ENCODE measurements around the gene SPRN. TPM values are rescaled to one million over a fixed set of nuclear protein-coding genes. Genes with fewer than 3 reads are reported as not detected.

Gene SPRN
- total and polyA plus RNA-seq, 8 donors, result 0.52 to 6.4 (median 3.3) TPM; not detected in 1

- no peak overlapping the region for H3K27ac ChIP-seq
- H3K4me1 ChIP-seq, result peaks cover 11 to 25% of the 10 kb centered on the region in 2 donors
- no peak overlapping the region for H3K4me3 ChIP-seq
- H3K9me3 ChIP-seq, result no peaks in the 10 kb centered on the region
- TF ChIP-seq, protein P1, sequence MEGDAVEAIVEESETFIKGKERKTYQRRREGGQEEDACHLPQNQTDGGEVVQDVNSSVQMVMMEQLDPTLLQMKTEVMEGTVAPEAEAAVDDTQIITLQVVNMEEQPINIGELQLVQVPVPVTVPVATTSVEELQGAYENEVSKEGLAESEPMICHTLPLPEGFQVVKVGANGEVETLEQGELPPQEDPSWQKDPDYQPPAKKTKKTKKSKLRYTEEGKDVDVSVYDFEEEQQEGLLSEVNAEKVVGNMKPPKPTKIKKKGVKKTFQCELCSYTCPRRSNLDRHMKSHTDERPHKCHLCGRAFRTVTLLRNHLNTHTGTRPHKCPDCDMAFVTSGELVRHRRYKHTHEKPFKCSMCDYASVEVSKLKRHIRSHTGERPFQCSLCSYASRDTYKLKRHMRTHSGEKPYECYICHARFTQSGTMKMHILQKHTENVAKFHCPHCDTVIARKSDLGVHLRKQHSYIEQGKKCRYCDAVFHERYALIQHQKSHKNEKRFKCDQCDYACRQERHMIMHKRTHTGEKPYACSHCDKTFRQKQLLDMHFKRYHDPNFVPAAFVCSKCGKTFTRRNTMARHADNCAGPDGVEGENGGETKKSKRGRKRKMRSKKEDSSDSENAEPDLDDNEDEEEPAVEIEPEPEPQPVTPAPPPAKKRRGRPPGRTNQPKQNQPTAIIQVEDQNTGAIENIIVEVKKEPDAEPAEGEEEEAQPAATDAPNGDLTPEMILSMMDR (IDR thresholded peaks at IDR 0.05), result no peak
- H3K27me3 ChIP-seq, result no peaks in the 10 kb centered on the region
- intact Hi-C loops (cut with DNase I), result no loop called here
- ATAC-seq, result no peak
- H3K36me3 ChIP-seq, result peaks cover 0 to 53% of the 10 kb centered on the region in 2 donors
- no peak for DNase-seq
Measured at GRCh38 chr10:133396035-133396624, 28.3 kb downstream of the SPRN start.

DNA sequence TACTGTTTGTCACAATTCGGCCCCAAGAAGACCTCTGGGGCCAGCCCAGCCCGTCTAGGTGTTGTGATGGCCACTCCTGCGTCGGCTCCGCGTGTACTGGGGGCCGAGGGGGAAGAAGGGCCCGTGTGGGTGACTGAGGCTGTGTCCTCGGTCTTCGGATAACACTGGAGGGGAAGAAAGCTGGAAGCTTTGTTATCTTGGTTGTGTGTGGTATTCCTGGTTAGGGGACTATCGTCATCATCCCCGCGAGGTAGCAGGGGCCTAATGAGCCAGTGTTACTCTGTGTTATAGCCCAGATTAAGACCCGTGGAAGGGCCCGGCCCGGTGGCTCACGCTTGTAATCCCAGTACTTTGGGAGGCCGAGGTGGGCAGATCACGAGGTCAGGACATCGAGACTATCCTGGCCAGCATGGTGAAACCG, 29.6 kb downstream of the SPRN start:
- DNase-seq (no peak), ATAC-seq (no peak)
- Histone ChIP-seq H3K4me3 (peak overlapping the region; percentile 90 to 95), H3K27me3 (no peaks in the 10 kb centered on the region), H3K27ac (peak overlapping the region; percentile 80 to 90), H3K4me1 (peaks cover 11 to 21% of the 10 kb centered on the region in 2 donors), H3K9me3 (no peaks in the 10 kb centered on the region), H3K36me3 (peaks cover 0 to 42% of the 10 kb centered on the region in 2 donors)
- TF ChIP-seq, protein P1 (IDR thresholded peaks at IDR 0.05), result no peak
- intact Hi-C loops (cut with DNase I), result no loop called here

DNA sequence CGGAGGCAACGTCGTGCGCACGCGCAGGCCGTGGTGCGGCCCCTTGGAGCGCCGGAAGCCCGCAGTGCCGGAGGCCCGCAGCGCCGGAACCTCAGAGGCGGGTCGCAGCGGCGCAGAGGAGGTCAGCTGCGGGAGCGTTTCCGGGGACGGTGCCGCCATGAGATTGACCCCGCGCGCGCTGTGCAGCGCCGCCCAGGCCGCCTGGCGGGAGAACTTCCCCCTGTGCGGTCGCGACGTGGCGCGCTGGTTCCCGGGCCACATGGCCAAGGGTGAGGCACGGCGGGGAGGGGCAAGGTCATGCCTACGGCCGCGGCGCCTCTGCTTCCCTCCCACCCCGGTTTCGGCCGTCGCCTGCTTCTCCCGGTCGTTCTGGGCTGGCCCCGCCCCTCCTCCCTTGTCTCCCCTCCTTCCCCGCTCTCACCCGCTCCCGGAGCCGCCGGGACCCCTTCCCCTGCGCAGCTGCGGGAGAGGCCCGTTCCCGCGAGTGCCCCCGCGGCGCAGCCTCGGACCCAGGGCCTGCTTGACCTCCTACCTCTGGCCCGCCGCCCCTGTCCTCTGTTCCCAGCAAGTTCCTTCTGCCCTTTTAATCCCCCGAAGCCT, 30.3 kb downstream of the SPRN start, which contains the start of gene MTG1:
Gene MTG1, plus strand, starts transcription at position 94 of the 600 bp plus-strand sequence. Its CDS starts 64 bp downstream, at position 158.
- intact Hi-C loops (cut with DNase I), result no loop called here
- peak; percentile 95 to 99 (median 96) for DNase-seq

DNA sequence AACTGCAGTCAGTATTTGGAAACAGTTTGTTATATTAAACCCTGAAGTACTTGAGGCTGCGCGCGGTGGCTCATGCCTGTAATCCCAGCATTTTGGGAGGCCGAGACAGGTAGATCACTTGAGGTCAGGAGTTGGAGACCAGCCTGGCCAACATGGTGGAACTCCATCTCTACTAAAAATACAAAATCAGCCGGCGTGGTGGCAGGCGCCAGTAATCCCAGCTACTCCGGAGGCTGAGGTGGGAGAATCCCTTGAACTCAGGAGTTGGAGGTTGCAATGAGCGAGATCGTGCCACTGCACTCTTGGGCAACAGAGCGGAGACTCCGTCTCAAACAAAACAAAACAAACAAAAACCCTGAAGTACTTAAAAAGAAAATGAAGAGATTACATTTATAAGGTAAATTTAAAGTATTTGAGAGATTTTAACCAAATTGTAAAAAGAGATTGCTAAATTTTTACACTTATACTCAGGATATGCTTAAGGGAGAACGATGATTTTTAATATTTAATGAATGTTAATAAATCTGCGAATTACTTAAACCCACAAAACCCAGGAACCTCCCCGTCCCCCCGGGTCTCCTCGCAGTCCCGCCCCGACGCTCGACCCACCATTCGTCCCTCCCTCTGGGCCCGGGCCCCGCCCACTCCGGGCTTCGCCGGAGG, 30.9 kb downstream of the SPRN start:
- intact Hi-C loops (cut with DNase I), result no loop called here
- H3K4me3 ChIP-seq, result peak overlapping the region; percentile 90 to 95
- peak overlapping the region; percentile 80 to 90 for H3K27ac ChIP-seq
- TF ChIP-seq, protein P1 (IDR thresholded peaks at IDR 0.05), result no peak
- no peaks in the 10 kb centered on the region for H3K9me3 ChIP-seq
- H3K36me3 ChIP-seq, result peaks cover 0 to 36% of the 10 kb centered on the region in 2 donors
- DNase-seq, result peak in 1 of 4 donors; percentile 38
- no peak for ATAC-seq
- peaks cover 11 to 29% of the 10 kb centered on the region in 2 donors for H3K4me1 ChIP-seq
- no peaks in the 10 kb centered on the region for H3K27me3 ChIP-seq

More for the DNA sequence above, 30.3 kb downstream of the SPRN start, which contains the start of gene MTG1:
- TF ChIP-seq, protein P1 (IDR thresholded peaks at IDR 0.05), result peak in 1 of 2 donors; percentile 31
- Histone ChIP-seq H3K27me3 (no peaks in the 10 kb centered on the region), H3K4me1 (peaks cover 11 to 28% of the 10 kb centered on the region in 2 donors), H3K4me3 (peak within 1 kb of the TSS; percentile 90 to 95), H3K27ac (peak within 1 kb of the TSS; percentile 80 to 90), H3K36me3 (peaks cover 0 to 39% of the 10 kb centered on the region in 2 donors), H3K9me3 (no peaks in the 10 kb centered on the region)
- ATAC-seq, result peak; percentile 97

Data from left lung (tissue), 10 donors.